Measurements from ENCODE around the gene HNF4A.

GRCh38 chr20:44427804-44428173 is 72.3 kb downstream of the HNF4A start:
- TF ChIP-seq POLR2AphosphoS5 (IDR thresholded peaks at IDR 0.05) = no peak
- TF ChIP-seq, protein P1, sequence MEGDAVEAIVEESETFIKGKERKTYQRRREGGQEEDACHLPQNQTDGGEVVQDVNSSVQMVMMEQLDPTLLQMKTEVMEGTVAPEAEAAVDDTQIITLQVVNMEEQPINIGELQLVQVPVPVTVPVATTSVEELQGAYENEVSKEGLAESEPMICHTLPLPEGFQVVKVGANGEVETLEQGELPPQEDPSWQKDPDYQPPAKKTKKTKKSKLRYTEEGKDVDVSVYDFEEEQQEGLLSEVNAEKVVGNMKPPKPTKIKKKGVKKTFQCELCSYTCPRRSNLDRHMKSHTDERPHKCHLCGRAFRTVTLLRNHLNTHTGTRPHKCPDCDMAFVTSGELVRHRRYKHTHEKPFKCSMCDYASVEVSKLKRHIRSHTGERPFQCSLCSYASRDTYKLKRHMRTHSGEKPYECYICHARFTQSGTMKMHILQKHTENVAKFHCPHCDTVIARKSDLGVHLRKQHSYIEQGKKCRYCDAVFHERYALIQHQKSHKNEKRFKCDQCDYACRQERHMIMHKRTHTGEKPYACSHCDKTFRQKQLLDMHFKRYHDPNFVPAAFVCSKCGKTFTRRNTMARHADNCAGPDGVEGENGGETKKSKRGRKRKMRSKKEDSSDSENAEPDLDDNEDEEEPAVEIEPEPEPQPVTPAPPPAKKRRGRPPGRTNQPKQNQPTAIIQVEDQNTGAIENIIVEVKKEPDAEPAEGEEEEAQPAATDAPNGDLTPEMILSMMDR (IDR thresholded peaks at IDR 0.05) = no peak

Measured in esophagus muscularis mucosa (tissue), 3 donors.